K562 (cell line): ENCODE measurements around the gene PPP1CA. TPM values are rescaled to one million over a fixed set of nuclear protein-coding genes. Genes with fewer than 3 reads are reported as not detected.

Source experiments
- ATF7 ChIP-seq: fragments of 450-650 bp; IDR thresholded peaks from 2 replicates; pipeline ENCODE4 v1.7.1; 2014; ENCODE audit warnings: mild to moderate bottlenecking, moderate library complexity
- DACH1 ChIP-seq: fragments of 450-650 bp; IDR thresholded peaks from 2 replicates; pipeline ENCODE4 v1.6.1; 2018; ENCODE audit not compliant: partially characterized antibody
- E2F8 ChIP-seq: fragments of 450-650 bp; IDR thresholded peaks from 2 replicates; pipeline ENCODE4 v1.7.1; 2018; ENCODE audit warnings: mild to moderate bottlenecking, low read depth; ENCODE audit not compliant: partially characterized antibody
- EP400 ChIP-seq: fragments of 450-650 bp; IDR thresholded peaks from 2 replicates; pipeline ENCODE4 v1.6.1; 2017; ENCODE audit warnings: antibody characterized with exemption, mild to moderate bottlenecking, moderate library complexity
- FIP1L1 ChIP-seq: fragments of 200-400 bp; formaldehyde crosslinking; IDR thresholded peaks from 2 replicates; pipeline ENCODE4 v1.6.1; 2018; ENCODE audit warnings: mild to moderate bottlenecking, low read depth, low read length; ENCODE audit not compliant: poor library complexity, severe bottlenecking
- HDGF ChIP-seq: fragments of 450-650 bp; IDR thresholded peaks from 2 replicates; pipeline ENCODE4 v1.6.1; 2016
- HMG20B ChIP-seq: fragments of 250-450 bp; sonication (Bioruptor Pico); IDR thresholded peaks from 2 replicates; pipeline ENCODE4 v1.5.0; 2021; ENCODE audit warnings: mild to moderate bottlenecking
- HMGXB4 ChIP-seq: sonication (generic); formaldehyde crosslinking; IDR thresholded peaks from 2 replicates; pipeline ENCODE4 v1.8.1; 2023; ENCODE audit warnings: mild to moderate bottlenecking, missing genetic modification reagents
- KAT8 ChIP-seq: fragments of 450-650 bp; IDR thresholded peaks from 2 replicates; pipeline ENCODE4 v1.6.1; 2016; ENCODE audit warnings: low read depth, mild to moderate bottlenecking
- NR3C1 ChIP-seq: sonication (generic); formaldehyde crosslinking; IDR thresholded peaks from 2 replicates; pipeline ENCODE4 v1.8.1; 2022; ENCODE audit warnings: missing genetic modification reagents
- PHB2 ChIP-seq: fragments of 450-650 bp; IDR thresholded peaks from 2 replicates; pipeline ENCODE4 v1.6.1; 2017; ENCODE audit warnings: low read depth
- PHTF2 ChIP-seq: fragments of 250-450 bp; sonication (Bioruptor Pico); IDR thresholded peaks from 2 replicates; pipeline ENCODE4 v1.5.0; 2021; ENCODE audit warnings: mild to moderate bottlenecking
- SIN3A ChIP-seq, 2 experiments: fragments of 150-350 bp in 1 of 2; IDR thresholded peaks; 2 replicates each; pipeline ENCODE4 v1.6.1; 2011 to 2016; ENCODE audit warnings: borderline replicate concordance in 2 of 2, low read depth in 2 of 2, low read length in 2 of 2, mild to moderate bottlenecking in 2 of 2, moderate library complexity in 2 of 2; ENCODE audit not compliant: control insufficient read depth in 1 of 2
- TBP ChIP-seq: optimal IDR thresholded peaks from 2 replicates; pipeline ENCODE3; 2011; ENCODE audit warnings: low read depth, low read length, improper control_type of control experiment
- TSC22D4 ChIP-seq: fragments of 450-650 bp; IDR thresholded peaks from 2 replicates; pipeline ENCODE4 v1.6.1; 2016; ENCODE audit warnings: missing genetic modification characterization, missing biosample characterization, control low read depth
- ZBTB11 ChIP-seq, 3 experiments: fragments of 200-800 bp in 1 of 3; fragments of 250-450 bp in 1 of 3; fragments of 450-650 bp in 1 of 3; sonication (Bioruptor Pico) in 1 of 3; sonication (Bioruptor generic) in 1 of 3; formaldehyde crosslinking in 1 of 3; IDR thresholded peaks; 2 replicates each; pipeline versions ENCODE4 v1.6.1 to v1.8.0; 2016 to 2022; ENCODE audit warnings: mild to moderate bottlenecking in 2 of 3, missing genetic modification characterization in 2 of 3, missing compliant biosample characterization in 1 of 3, moderate library complexity in 1 of 3
- ZC3H8 ChIP-seq: fragments of 450-650 bp; IDR thresholded peaks from 2 replicates; pipeline ENCODE4 v1.6.1; 2017
- ZNF140 ChIP-seq: fragments of 250-450 bp; sonication (Bioruptor Pico); IDR thresholded peaks from 2 replicates; pipeline ENCODE4 v1.8.0; 2021; ENCODE audit warnings: moderate library complexity, mild to moderate bottlenecking, inconsistent platforms
- ZNF384 ChIP-seq: IDR thresholded peaks from 2 replicates; pipeline ENCODE4 v1.6.1; 2012; ENCODE audit warnings: low read depth, low read length, improper control_type of control experiment
- ZNF584 ChIP-seq: fragments of 200-800 bp; sonication (Bioruptor generic); IDR thresholded peaks from 2 replicates; pipeline ENCODE4 v1.6.1; 2016; ENCODE audit warnings: low read depth, mild to moderate bottlenecking, missing genetic modification characterization, missing compliant biosample characterization
- ZNF766 ChIP-seq: fragments of 200-800 bp; sonication (Bioruptor generic); conservative IDR thresholded peaks from 2 replicates; pipeline ENCODE4 v1.6.1; 2016; ENCODE audit warnings: missing genetic modification characterization, missing compliant biosample characterization
- polyA plus RNA-seq, 8 experiments: library from polyadenylated mRNA; depleted of rRNA in 4 of 8; stranded (reverse) in 5 of 8; unstranded in 3 of 8; fragments of >200 nt; fragmentation: Nextera tagmentation in 2 of 8; fragmentation: Illumina TruSeq in 1 of 8; extraction: Ambion mirVana in 2 of 8; extraction: Trizol in 1 of 8; gene quantifications; 2 replicates each; pipeline versions ENCODE4 v1.2.1 to v1.2.3, GENCODE V29; 2011 to 2014; ENCODE audit warnings: inconsistent platforms in 1 of 8, missing spikeins in 1 of 8
- total RNA-seq, 7 experiments: library from RNA; depleted of rRNA in 6 of 7; stranded (reverse); fragments of >200 nt in 6 of 7; fragmentation: Illumina TruSeq in 2 of 7; extraction: Trizol in 2 of 7; gene quantifications; 2 replicates each; pipeline versions ENCODE4 v1.2.1 to v1.2.3, GENCODE V29; 2011 to 2021; ENCODE audit warnings: low replicate concordance in 1 of 7

PPP1CA gene
- total and polyA plus RNA-seq, 9 of the 15 experiments (the other 6 are each of a cell fraction or from before 2014, with no cell fraction given), result 18.2 to 242 (median 188) TPM

GRCh38 chr11:67353317-67354074, 48.2 kb downstream of the PPP1CA start, which contains the start of gene POLD4 (continued):
- TF ChIP-seq DACH1, result peak; percentile 58
- no peak for TF ChIP-seq HMGXB4 (CRISPR knock-in tag)
- TF ChIP-seq ZNF384, result no peak
- no peak for TF ChIP-seq ZNF140 (CRISPR knock-in tag)
- no peak for TF ChIP-seq PHB2
- TF ChIP-seq ZC3H8, result no peak
- TF ChIP-seq ZNF584 (CRISPR knock-in tag), result no peak; the same call in 1 of the 2 replicates
- no peak for TF ChIP-seq HMG20B (CRISPR knock-in tag)
- TF ChIP-seq TBP, result peak; percentile 45
- TF ChIP-seq ZNF766, result 0 out of 2 replicates have a peak, but pooled peaks have one; percentile 28
- TF ChIP-seq PHTF2 (CRISPR knock-in tag), result no peak
- TF ChIP-seq NR3C1 (CRISPR knock-in tag), result no peak
- peak in 1 of 2 experiments; percentile 57; a peak in 1 of 4 replicates for TF ChIP-seq SIN3A (IDR thresholded peaks at IDR 0.05; ENCODE audit: borderline replicate concordance in 2 of 2, control insufficient read depth in 1 of 2, low read depth in 2 of 2, low read length in 2 of 2)
- TF ChIP-seq ZBTB11 (CRISPR knock-in tag; IDR thresholded peaks at IDR 0.05), result 0 out of 6 replicates have a peak, but pooled peaks of 2 of the 3 experiments have one; percentile 34 to 46
- no peak for TF ChIP-seq TSC22D4 (tag)
- TF ChIP-seq ATF7, result peak; percentile 51; the same call in 1 of the 2 replicates
- 0 out of 2 replicates have a peak, but pooled peaks have one; percentile 6 for TF ChIP-seq HDGF
- no peak for TF ChIP-seq E2F8
- no peak for TF ChIP-seq FIP1L1
- TF ChIP-seq KAT8, result no peak
- peak; percentile 63 for TF ChIP-seq EP400
